Adrenal gland (tissue), 5 donors: ENCODE measurements around the gene PTX4.

Experiments
- POLR2A ChIP-seq, 2 donors: fragments of 450-650 bp; IDR thresholded peaks; one replicate each; pipeline ENCODE4 v1.6.1; 2017; ENCODE audit warnings: antibody characterized with exemption in 2 of 2, mild to moderate bottlenecking in 2 of 2, moderate library complexity in 1 of 2
- TF ChIP-seq, protein P1 (sequence below), 6 experiments: fragments of 450-650 bp in 4 of 6; fragments of 200-600 bp in 2 of 6; sonication (generic) in 1 of 6; IDR thresholded peaks; 1 replicate in 5 of 6; 2 replicates in 1 of 6; pipeline versions ENCODE4 v1.5.1 to v1.8.0; 2016 to 2021; ENCODE audit warnings: antibody characterized with exemption in 6 of 6, mild to moderate bottlenecking in 2 of 6, moderate library complexity in 1 of 6
- donor health status: DM: no; HTN: no; CAD: no.

DNA sequence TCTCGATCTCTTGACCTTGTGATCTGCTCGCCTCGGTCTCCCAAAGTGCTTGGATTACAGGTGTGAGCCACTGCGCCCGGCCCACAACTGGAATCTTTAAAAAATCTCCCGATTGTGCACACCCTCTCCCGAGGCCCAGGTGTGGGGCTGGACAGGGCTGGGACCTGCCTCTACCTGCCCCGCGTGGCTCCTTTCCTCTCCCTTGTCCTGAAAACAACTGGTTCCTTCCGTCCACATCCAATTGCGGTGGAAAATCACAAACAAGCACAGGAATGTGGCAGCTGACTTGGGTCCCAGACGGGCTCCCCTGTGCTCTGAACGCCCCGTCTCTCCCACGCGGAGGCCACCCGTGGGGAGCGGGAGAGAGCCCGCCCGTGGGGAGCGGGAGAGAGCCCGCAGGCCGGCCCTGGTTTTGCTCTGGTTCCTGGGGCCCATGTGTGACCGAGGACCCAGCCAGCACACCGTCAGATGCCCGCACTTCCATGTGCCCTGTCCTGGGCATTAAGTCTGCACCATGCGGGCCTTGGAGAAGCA, 41.7 kb upstream of the PTX4 start:
- TF ChIP-seq, protein P1, sequence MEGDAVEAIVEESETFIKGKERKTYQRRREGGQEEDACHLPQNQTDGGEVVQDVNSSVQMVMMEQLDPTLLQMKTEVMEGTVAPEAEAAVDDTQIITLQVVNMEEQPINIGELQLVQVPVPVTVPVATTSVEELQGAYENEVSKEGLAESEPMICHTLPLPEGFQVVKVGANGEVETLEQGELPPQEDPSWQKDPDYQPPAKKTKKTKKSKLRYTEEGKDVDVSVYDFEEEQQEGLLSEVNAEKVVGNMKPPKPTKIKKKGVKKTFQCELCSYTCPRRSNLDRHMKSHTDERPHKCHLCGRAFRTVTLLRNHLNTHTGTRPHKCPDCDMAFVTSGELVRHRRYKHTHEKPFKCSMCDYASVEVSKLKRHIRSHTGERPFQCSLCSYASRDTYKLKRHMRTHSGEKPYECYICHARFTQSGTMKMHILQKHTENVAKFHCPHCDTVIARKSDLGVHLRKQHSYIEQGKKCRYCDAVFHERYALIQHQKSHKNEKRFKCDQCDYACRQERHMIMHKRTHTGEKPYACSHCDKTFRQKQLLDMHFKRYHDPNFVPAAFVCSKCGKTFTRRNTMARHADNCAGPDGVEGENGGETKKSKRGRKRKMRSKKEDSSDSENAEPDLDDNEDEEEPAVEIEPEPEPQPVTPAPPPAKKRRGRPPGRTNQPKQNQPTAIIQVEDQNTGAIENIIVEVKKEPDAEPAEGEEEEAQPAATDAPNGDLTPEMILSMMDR (IDR thresholded peaks at IDR 0.05), result no peak
- TF ChIP-seq POLR2A (IDR thresholded peaks at IDR 0.05), result no peak
